Erythroblast (primary cell): ENCODE data around the gene PDCD1.
"Not testable (repeated sequence)": the region's sequence is repeated elsewhere in the genome, so short reads cannot be mapped to it uniquely, and the experiment has no call there.

Source experiments
- DNase-seq, 2 experiments: peaks; one replicate each; lab custom pipeline; 2025; lab: John Stamatoyannopoulos, UW
- GATA1 ChIP-seq: IDR thresholded peaks from 2 replicates; pipeline ENCODE4 v1.6.1; 2011; ENCODE audit warnings: low read depth, mild to moderate bottlenecking, control low read depth, low read length, moderate library complexity
- POLR2A ChIP-seq: IDR thresholded peaks from 2 replicates; pipeline ENCODE4 v1.6.1; 2011; ENCODE audit warnings: mild to moderate bottlenecking, low read length

Gene PDCD1

GRCh38 chr2:241818229-241818942 lies 40.3 kb downstream of the PDCD1 start:
- DNase-seq: no peak
- TF ChIP-seq POLR2A (no peak), GATA1 (no peak)

GRCh38 chr2:241817821-241818215 lies 40.9 kb downstream of the PDCD1 start:
- DNase-seq: not testable (repeated sequence)

- no peak for TF ChIP-seq GATA1
- TF ChIP-seq POLR2A: no peak
- no peak for DNase-seq
Observed at GRCh38 chr2:241817126-241817820, 41.4 kb downstream of the PDCD1 start.

DNA sequence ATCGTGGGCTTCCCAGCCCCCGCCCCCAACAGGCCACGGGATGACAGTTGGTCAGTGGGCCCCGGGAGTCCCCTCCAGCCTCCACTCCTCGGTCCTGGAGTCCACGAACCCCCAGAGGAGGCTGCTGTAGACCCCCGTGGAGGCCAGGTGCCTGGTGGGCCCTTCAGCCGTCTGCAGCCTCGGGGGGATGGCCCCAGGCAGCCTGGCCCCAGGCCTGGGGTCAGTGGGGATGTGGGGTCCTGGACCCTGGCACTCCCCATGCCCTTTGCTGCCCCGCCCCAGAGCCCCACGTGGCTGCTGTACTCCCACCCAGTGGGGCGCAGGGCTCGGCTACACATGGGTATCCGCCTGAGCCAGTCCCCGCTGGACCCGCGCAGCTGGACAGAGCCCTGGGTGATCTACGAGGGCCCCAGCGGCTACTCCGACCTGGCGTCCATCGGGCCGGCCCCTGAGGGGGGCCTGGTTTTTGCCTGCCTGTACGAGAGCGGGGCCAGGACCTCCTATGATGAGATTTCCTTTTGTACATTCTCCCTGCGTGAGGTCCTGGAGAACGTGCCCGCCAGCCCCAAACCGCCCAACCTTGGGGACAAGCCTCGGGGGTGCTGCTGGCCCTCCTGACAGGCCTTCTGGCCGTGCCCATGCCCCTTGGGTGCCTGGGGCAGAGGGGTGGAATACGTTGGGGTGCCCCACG lies 42.1 kb downstream of the PDCD1 start:
- DNase-seq: no peak
- TF ChIP-seq GATA1 (no peak), POLR2A (no peak)

GRCh38 chr2:241815477-241816430 lies 42.9 kb downstream of the PDCD1 start:
- TF ChIP-seq POLR2A: no peak
- TF ChIP-seq GATA1: no peak
- DNase-seq: no peak

DNA sequence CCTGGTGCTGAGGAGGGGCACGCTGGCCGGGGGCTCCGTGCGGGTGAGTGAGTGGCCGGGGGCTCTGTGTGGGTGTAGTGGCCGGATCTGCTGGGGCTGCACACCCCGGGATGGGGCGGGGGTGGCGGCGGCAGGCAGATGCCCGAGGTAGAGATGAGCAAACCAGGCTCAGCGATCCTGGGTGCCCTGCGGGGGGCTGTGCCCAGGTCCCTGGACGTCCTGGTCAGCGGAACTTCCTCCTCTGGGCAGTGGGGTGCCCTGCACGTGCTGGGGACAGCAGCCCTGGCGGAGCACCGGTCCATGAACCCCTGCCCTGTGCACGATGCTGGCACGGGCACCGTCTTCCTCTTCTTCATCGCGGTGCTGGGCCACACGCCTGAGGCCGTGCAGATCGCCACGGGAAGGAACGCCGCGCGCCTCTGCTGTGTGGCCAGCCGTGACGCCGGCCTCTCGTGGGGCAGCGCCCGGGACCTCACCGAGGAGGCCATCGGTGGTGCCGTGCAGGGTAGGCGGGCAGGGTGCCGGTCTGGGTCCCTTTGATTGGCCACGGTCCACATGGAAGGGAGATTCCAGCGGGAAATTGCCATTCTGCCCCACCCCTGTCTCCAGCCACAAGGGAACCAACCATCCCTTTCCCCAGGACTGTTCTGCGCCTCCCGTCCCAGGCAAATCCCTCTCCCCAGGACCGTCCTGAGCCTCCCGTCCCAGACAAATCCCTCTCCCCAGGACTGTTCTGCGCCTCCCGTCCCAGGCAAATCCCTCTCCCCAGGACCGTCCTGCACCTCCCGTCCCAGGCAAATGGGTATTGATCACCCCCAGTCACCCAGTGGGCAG lies 43.8 kb downstream of the PDCD1 start:
- TF ChIP-seq GATA1 (no peak), POLR2A (no peak)
- no peak for DNase-seq

DNA sequence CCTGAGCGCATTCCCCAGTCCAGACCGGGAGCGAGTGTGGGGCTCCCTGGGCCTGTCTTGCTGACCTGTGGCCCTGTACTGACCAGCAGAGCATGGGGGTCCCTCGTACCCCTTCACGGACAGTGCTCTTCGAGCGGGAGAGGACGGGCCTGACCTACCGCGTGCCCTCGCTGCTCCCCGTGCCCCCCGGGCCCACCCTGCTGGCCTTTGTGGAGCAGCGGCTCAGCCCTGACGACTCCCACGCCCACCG lies 44.4 kb downstream of the PDCD1 start:
- TF ChIP-seq POLR2A (no peak), GATA1 (no peak)
- DNase-seq: no peak

DNA sequence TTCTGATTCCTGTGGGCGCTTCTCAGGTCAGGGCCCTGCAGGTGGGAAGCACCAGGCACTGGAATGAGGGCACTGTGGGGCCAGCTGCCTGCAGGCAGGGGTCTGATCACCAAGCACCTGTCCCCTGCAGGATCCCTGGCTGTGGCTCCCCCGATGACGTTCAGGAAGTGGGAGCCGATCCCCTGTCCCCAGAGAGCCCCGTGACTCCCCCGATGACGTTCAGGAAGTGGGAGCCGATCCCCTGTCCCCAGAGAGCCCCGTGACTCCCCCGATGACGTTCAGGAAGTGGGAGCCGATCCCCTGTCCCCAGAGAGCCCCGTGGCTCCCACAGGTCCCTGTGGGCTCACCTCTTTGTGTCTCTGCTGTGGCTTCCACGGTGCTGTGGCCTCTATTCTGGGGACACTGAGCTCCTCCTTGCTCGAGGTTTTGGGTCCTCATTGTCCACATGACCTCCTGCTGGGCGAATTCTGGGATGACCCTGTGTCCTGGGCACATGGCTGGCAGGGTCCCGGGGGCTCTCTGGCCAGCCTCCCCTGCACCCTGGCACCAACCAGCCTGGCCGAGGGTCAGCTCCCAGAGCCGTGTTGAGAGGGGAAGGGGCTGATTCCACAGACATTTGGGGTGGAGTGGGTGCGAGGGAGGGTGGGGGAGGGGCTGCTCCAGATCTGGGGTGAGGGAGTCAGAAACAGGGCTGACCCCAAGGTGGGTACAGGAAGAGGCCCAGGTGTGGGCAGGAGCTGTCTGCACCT lies 44.9 kb downstream of the PDCD1 start:
- TF ChIP-seq GATA1 (no peak), POLR2A (no peak)
- DNase-seq: no peak

- TF ChIP-seq POLR2A (no peak), GATA1 (no peak)
- DNase-seq: no peak
Observed at GRCh38 chr2:241812730-241813643, 45.7 kb downstream of the PDCD1 start.

- DNase-seq: no peak
- TF ChIP-seq GATA1 (no peak), POLR2A (no peak)
Observed at GRCh38 chr2:241811952-241812729, 46.6 kb downstream of the PDCD1 start.

DNA sequence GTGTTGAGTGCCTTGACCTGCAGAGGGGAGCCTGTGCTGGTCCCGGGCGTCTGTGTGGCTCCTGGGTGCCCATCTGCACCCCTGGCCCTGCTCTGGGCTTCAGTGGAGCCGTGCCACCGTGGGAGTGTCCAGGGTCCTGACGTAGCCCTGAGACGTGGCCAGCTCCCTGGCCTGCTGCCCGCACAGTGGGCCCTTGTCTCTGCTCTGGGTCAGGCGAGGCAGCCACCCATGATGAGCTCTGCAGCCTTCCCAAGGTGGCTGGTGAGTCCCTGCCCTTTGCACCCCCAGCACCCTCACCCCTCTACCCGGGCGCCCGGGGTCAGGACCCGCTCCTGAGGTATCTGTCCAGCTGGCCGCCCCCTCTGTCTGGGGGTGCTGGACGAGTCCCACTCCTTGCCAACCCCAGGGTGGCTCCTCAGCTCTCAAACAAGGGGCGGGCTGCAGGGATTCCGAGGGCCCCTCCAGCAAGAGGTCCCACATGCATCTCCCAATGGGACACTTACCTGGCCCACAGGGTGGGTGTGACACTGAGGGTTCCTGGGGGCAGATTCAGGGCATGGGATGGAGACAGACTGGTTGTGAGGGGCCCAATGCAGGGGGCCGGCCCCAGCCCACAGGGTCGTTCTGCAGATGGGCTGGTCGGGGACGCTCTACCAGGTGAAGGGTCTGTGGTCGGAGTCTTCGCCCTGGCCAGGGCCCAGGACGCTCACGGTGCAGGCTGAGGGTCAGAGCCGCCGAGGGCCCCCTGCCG lies 47.3 kb downstream of the PDCD1 start:
- no peak for DNase-seq
- no peak for TF ChIP-seq POLR2A
- TF ChIP-seq GATA1: no peak
